DMS79 treated with DMSO at 0.1 percent for 48 hours (cell line): Measurements from ENCODE around the gene KLC3.

Experiments used
- DNase-seq: peaks from one replicate; lab custom pipeline; 2025; lab: John Stamatoyannopoulos, UW

Gene KLC3

GRCh38 chr19:45349126-45349415 is 8.5 kb downstream of the KLC3 start:
- no peak for DNase-seq

- no peak for DNase-seq
These were observed 8.9 kb downstream of the KLC3 start for GRCh38 chr19:45349430-45349941.

GRCh38 chr19:45350477-45351058 is 10.0 kb downstream of the KLC3 start:
- DNase-seq: no peak

- no peak for DNase-seq
These were observed 10.9 kb downstream of the KLC3 start for GRCh38 chr19:45351401-45351952.

- DNase-seq: no peak
These were observed 11.5 kb downstream of the KLC3 start for GRCh38 chr19:45352062-45352461.

GRCh38 chr19:45352471-45352870 is 11.9 kb downstream of the KLC3 start:
- DNase-seq: no peak

- DNase-seq: no peak
These were observed 12.6 kb downstream of the KLC3 start for GRCh38 chr19:45352914-45353796.

GRCh38 chr19:45354241-45354842 is 13.8 kb downstream of the KLC3 start:
- DNase-seq: no peak

- no peak for DNase-seq
These were observed 14.9 kb downstream of the KLC3 start for GRCh38 chr19:45355402-45355801.

- DNase-seq: no peak
These were observed 15.4 kb downstream of the KLC3 start for GRCh38 chr19:45355910-45356309.

GRCh38 chr19:45356760-45357444 is 16.4 kb downstream of the KLC3 start:
- no peak for DNase-seq

- DNase-seq: no peak
These were observed 16.9 kb downstream of the KLC3 start for GRCh38 chr19:45357445-45357783.

GRCh38 chr19:45358213-45358792 is 17.8 kb downstream of the KLC3 start:
- no peak for DNase-seq

- DNase-seq: no peak
These were observed 21.1 kb downstream of the KLC3 start for GRCh38 chr19:45361608-45362007.

GRCh38 chr19:45362291-45362690 is 21.7 kb downstream of the KLC3 start:
- no peak for DNase-seq

GRCh38 chr19:45363861-45364459 is 23.4 kb downstream of the KLC3 start:
- no peak for DNase-seq

- DNase-seq: no peak
These were observed 24.1 kb downstream of the KLC3 start for GRCh38 chr19:45364696-45365095.

- no peak for DNase-seq
These were observed 27.6 kb downstream of the KLC3 start for GRCh38 chr19:45368127-45368526.

GRCh38 chr19:45368737-45369340 is 28.3 kb downstream of the KLC3 start:
- no peak for DNase-seq

GRCh38 chr19:45370410-45371204 is 30.1 kb downstream of the KLC3 start, which contains the start of gene ERCC2:
ERCC2 (minus strand) TSS chr19:45370573; CDS start chr19:45370540, 33 bp downstream.
- DNase-seq: peak; percentile 97
